Measurements from ENCODE around the gene SOD3. TPM values are rescaled to one million over a fixed set of nuclear protein-coding genes. Genes with fewer than 3 reads are reported as not detected.

SOD3 gene
- total and polyA plus RNA-seq, 2 of the 4 experiments (the other 2 are of a cell fraction): 0.36 to 5.8 TPM

- H4K5ac ChIP-seq (ENCODE audit: low read depth, low read length): no peak overlapping the region
- H4K20me1 ChIP-seq (ENCODE audit: insufficient read depth, low read length): no peaks in the 10 kb centered on the region
- POLR2A ChIA-PET (ENCODE audit: unreplicated experiment): no interaction called here
- H3K4me3 ChIP-seq (ENCODE audit: insufficient read depth, low read depth, low read length): no peak overlapping the region
- H3K4me1 ChIP-seq (ENCODE audit: control insufficient read depth, insufficient read depth, low read length): peaks cover 2% of the 10 kb centered on the region; the same call in 1 of the 2 replicates
- no peak overlapping the region for H2BK120ac ChIP-seq (ENCODE audit: low read depth, low read length)
- no peak overlapping the region for H2BK5ac ChIP-seq (ENCODE audit: low read depth, low read length, poor library complexity, severe bottlenecking)
- intact Hi-C loops (cut with micrococcal nuclease) (no loop called here), dilution Hi-C loops (cut with HindIII; ENCODE audit: low sequenced_read_pairs, unreplicated experiment) (no loop called here), in situ Hi-C loops (cut with MboI; ENCODE audit: low sequenced_read_pairs) (no loop called here)
- no peaks in the 10 kb centered on the region; the same call in 1 of the 2 replicates for H3K9me3 ChIP-seq (ENCODE audit: control insufficient read depth, insufficient read depth, low read length)
- no peak overlapping the region for H3K18ac ChIP-seq (ENCODE audit: low read depth, low read length)
- WGBS, 2 experiments (ENCODE audit: extremely low coverage in 2 of 2, insufficient read length in 1 of 2): no CpG with 5 or more reads among the region's 7 CpGs
- H3K9ac ChIP-seq (ENCODE audit: low read depth, low read length): no peak overlapping the region
- DNase-seq (no peak), ATAC-seq (ENCODE audit: low read depth) (no peak)
- H2BK15ac ChIP-seq (ENCODE audit: low read depth, low read length): no peak overlapping the region
- H3K27me3 ChIP-seq (ENCODE audit: control insufficient read depth, insufficient read depth, low read length): no peaks in the 10 kb centered on the region
- no peak overlapping the region for H3K4me2 ChIP-seq (ENCODE audit: low read depth, low read length)
- H3K14ac ChIP-seq (replicated peaks; ENCODE audit: low read depth, low read length): no peak overlapping the region
- H3K56ac ChIP-seq (ENCODE audit: extremely low read depth, insufficient read depth, low read length): no peak overlapping the region
- no peak overlapping the region for H3K4ac ChIP-seq (ENCODE audit: low read depth, low read length)
- no peaks in the 10 kb centered on the region for H3K79me1 ChIP-seq (ENCODE audit: low read depth in 1 of 2, low read length in 2 of 2)
- CTCF ChIA-PET: no interaction called here
- peaks cover 5% of the 10 kb centered on the region; the same call in 1 of the 2 replicates for H3K36me3 ChIP-seq (ENCODE audit: control insufficient read depth, insufficient read depth, low read length)
- H4K8ac ChIP-seq (ENCODE audit: low read depth in 2 of 2, low read length in 2 of 2): no peak overlapping the region
- BruUV-seq (replicated peaks): no TSS peak
- H4K91ac ChIP-seq (ENCODE audit: insufficient read depth, low read depth, low read length): no peak overlapping the region
- no peak overlapping the region for H3K23ac ChIP-seq (ENCODE audit: low read depth, low read length)
- H3K27ac ChIP-seq (ENCODE audit: insufficient read depth, low read length): no peak overlapping the region
- H2AK9ac ChIP-seq (replicated peaks; ENCODE audit: low read depth, low read length, poor library complexity): no peak overlapping the region
- H2AK5ac ChIP-seq (ENCODE audit: low read depth, low read length): no peak overlapping the region
- 0 out of 2 replicates have a peak, but pooled peaks cover 4% of the 10 kb centered on the region for H3K9me1 ChIP-seq (ENCODE audit: insufficient read depth, low read length)
- no peak overlapping the region for H2BK20ac ChIP-seq (ENCODE audit: low read depth, low read length)
- TF ChIP-seq RFX5 (IDR thresholded peaks at IDR 0.05; ENCODE audit: low read depth, low read length) (no peak), CTCF (conservative IDR thresholded peaks at IDR 0.05; ENCODE audit: low read depth, low read length) (no peak), SMC3 (IDR thresholded peaks at IDR 0.05; ENCODE audit: low read depth, low read length) (no peak), BHLHE40 (IDR thresholded peaks at IDR 0.05; ENCODE audit: low read depth, low read length) (no peak), USF2 (IDR thresholded peaks at IDR 0.05; ENCODE audit: low read depth, low read length) (no peak), POLR2A (IDR thresholded peaks at IDR 0.05; ENCODE audit: low read depth, low read length) (no peak), MAZ (IDR thresholded peaks at IDR 0.05; ENCODE audit: borderline replicate concordance, low read depth, low read length) (no peak), FOS (IDR thresholded peaks at IDR 0.05; ENCODE audit: low read depth, low read length) (no peak), RAD21 (IDR thresholded peaks at IDR 0.05; ENCODE audit: low read length) (no peak), NFE2L2 (IDR thresholded peaks at IDR 0.05; ENCODE audit: low read depth, low read length) (no peak), CHD1 (IDR thresholded peaks at IDR 0.05; ENCODE audit: low read depth, low read length) (no peak), MXI1 (IDR thresholded peaks at IDR 0.05; ENCODE audit: borderline replicate concordance, low read depth, low read length) (no peak), CEBPB (IDR thresholded peaks at IDR 0.05; ENCODE audit: low read depth, low read length) (no peak), RCOR1 (IDR thresholded peaks at IDR 0.05; ENCODE audit: insufficient replicate concordance, low read length) (no peak), ELK1 (IDR thresholded peaks at IDR 0.05; ENCODE audit: borderline replicate concordance, low read depth, low read length) (no peak), MAFK (IDR thresholded peaks at IDR 0.05; ENCODE audit: low read depth, low read length) (no peak)
- H2AFZ ChIP-seq (replicated peaks; ENCODE audit: low read length, poor library complexity): no peak overlapping the region
Observed at GRCh38 chr4:24837336-24837735, 42.0 kb downstream of the SOD3 start.
